Stimulated activated naive CD8-positive, alpha-beta T cell treated with anti-CD3 and anti-CD28 coated beads, Interleukin-15, Interleukin-2, amounts not matched to agents 100 U/mL and 50 U/mL, for 24 hours (primary cell): ENCODE data around the gene OR4F15.
A peak's percentile ranks its signal among the peaks of the same experiment; 100 is the strongest.
"Not testable (repeated sequence)": the region's sequence is repeated elsewhere in the genome, so short reads cannot be mapped to it uniquely, and the experiment has no call there.

Experiments
- ATAC-seq: fragments of 150-1000 bp; cut with Tn5 transposase; one replicate; pipeline ENCODE4 v1.10.0; 2021
- DNase-seq: peaks from one replicate; pipeline ENCODE4 v3.0.0; 2021

Gene OR4F15, protein sequence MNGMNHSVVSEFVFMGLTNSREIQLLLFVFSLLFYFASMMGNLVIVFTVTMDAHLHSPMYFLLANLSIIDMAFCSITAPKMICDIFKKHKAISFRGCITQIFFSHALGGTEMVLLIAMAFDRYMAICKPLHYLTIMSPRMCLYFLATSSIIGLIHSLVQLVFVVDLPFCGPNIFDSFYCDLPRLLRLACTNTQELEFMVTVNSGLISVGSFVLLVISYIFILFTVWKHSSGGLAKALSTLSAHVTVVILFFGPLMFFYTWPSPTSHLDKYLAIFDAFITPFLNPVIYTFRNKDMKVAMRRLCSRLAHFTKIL

DNA sequence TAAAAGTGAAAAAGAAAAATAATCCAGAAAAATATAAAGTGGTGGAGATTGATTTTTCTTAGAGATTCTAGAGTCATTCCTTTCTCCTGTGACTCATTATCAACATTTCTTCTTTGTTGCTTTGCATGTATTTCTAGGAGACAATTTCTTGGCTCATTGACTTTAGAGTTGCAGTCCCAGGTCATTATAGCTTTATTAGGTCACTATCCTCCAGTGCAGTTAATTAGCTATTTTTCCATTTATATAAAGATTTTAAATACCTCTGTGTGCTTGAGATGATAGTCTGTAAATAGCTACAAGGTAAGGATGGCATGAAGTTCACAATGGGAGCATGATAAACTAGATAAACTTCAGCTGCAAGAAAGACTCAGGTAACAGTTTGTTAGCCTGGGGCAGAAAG is at the start of gene OR4F15:
TSS of gene OR4F15 (plus strand) at position 301 of the 400 bp plus-strand sequence. CDS start 5,985 bp downstream, outside the sequence.
- DNase-seq (no peak), ATAC-seq (no peak)

DNA sequence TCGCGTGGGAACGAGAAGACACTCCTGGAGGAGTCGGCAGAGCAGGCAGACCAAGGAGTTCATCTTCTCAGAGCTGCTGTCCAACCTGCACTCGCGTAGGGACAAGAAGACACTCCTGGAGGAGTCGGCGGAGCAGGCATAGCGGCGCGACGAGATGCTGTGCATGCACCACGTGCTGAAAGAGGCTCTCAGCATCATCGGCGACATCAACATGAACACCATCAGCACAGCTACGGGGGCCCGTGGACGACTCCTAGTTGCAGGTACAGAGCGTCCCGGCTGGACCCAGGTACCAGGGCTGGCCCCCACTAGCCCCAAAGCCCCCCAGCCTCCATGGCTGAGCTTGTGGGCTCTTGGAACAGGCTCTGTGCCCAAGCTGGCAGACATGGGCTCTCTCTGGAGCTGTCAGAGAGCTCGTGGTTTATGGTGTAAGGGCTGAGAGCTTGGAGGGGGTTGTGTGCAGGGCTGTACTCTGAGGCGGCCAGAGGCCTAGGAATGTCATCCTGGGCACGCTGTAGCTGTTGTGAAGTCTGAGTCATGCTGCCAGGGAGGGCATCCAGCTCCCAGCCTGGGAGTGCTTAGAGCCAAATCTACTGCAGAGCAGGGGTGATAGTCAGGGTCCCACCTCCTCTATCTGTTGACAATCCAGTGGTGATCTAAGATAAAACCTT is 47.2 kb upstream of the OR4F15 start:
- not testable (repeated sequence) for ATAC-seq, DNase-seq

DNA sequence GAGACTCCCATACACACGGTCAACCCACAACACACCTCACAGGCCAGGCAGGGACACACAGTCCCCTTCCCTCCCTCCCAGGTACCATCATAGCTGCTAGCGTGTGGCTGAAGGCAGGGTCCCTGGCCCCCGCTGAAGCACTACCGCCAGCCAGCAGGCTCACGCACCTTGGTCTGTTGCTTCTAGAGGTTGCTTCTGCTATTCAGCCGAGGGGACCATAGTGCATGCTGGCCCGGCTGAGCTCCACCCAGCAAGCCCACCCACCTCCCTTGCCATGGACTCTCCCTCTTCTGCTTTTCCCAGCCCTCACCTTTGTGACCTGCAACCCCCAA is 46.7 kb upstream of the OR4F15 start:
- DNase-seq, ATAC-seq: not testable (repeated sequence)

DNA sequence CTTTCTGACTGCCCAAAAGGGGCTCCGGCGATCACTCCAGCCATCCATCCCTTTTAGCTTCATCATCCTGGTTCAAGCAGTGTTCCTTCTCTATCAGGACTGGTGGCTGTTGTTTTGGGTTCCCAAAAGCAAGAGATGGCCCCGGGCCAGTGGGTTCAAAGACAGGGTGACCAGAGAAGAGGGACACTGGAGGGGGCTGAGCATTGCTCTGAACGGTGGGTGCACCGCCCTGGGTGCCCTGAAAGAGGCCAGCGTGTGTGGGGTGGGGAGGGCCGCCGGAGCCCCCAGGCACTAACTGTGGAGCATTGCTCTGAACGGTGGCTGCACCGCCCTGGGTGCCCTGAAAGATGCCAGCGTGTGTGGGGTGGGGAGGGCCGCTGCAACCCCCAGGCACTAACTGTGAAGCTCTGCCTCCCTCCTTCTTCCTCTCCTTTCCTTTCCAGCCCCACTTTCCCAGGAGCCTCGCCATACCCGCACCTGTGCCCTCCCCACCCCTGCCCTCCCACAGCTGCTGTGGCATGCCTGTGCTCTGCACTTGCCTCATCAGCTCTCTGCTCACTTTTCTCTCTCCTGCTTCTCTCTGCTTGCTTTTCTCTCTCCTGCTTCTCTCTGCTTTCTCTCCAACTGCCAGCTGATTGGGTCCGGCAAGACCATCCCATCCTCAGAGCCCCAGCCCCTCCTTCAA is 46.1 kb upstream of the OR4F15 start:
- ATAC-seq (no peak), DNase-seq (no peak)

DNA sequence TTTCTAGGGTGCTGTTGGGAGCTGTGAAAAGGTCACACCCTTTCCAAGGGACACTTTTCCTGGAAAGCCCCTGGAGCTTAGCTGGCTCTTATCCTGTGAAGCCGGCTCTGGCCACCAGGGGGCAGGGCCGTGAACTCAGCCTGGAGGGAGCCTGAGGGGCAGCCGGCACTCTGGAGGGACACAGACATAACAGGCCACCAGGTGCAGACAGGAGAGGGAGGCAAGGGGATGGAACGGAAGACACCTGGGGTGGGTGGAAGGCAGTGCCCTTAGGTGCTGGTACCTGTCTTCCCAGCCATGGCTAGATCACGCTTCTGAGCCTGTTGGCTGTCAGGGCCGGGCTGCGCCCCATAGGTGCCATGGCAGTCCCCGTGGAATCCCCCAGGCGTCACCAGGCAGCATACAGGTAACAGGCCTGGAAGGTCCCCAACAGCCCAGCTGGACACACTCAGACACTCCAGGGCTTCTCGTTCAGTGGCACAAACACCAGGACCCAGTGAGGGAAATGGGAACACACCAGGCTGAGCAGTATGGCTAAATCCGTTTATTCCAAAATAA is 44.8 kb upstream of the OR4F15 start:
- not testable (repeated sequence) for DNase-seq, ATAC-seq

DNA sequence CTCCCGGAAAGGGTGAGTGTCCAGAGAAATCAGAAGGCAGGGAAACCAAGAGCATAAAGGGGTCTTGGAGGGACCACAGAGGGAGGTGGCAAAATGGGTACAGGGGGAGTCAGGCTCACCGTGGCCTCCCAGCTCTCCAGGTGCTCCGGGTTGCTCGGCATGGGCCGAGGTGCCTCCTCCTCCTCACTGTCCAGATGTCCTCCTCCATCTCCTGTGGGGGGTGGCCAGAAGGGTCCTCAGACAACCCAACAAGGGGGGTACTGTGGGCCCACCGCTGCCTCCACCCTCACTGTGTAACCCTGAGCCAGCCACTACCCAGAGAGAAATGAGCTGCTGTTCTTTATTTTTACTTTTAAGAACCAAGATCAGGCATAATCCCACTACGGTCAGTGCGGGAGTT is 39.1 kb upstream of the OR4F15 start:
- ATAC-seq: no peak
- no peak for DNase-seq

DNA sequence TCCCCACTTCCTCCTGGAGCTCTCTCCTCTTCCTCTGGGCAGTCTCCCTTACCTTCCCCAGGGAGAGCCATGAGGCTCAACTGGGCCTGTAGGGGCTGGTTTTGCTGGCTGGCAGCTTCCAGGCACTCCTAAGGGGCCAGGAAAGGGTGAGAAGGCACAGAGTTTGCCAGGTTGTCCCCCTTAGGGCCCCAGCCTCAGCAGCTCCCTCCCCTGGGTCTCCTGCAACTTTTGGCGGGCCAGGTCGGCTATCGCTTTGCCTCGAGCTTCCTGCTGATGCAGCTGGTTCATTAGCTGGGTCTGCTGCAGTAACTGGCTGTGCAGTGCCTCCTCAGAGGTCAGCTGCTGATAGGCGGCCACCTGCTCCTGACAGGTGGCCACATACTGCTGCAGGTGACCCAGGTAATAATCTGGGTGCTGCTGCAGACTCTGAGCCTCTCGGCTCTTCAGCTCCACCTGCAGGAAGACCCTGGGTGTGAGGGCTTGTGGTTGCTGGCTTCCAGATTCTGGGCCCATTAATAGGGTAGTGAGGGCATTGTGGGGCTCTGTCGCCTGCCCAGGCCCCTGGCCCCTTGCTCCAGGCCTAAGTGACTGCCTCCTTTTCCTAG is 38.4 kb upstream of the OR4F15 start:
- peak; percentile 7 for DNase-seq
- no peak for ATAC-seq

DNA sequence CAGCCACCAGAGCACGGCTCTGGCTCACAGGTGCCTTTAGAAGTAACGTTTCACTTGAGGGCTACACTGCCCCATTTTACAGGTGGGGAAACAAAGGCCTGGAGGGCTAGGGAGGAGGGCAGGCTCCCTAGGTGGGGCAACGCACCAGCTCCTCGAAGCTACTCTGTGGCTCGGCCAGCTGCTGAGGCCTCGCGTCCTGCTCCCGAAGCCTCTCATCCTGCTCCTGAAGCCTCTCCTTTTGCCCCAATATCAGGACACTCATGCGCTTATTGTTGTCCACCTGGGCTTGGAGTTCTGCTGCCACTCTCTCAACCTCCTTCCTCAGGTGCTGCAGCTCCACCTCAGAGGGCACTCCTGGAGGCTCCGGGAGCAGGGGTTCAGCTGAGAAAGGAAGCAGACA is 36.9 kb upstream of the OR4F15 start:
- DNase-seq (no peak), ATAC-seq (no peak)

DNA sequence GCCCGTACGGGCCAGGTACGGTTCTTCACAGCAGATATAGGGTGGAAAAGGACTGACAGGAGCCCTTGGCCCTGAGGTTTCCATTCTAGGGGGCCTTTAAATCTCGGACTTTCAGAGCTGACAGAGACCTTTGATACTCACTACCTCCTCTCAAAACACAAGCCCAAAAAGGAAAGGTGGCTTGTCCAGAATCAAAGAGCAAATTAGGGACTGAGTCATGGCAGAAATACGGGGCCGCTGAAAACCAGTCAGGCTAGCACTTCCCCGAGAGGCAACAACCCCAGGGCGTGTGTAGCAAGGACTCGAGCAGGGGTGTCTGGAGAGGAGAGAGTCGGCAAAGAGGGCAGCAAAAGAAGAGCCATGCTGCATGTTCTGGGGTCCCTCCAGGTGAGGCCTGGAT is 33.4 kb upstream of the OR4F15 start:
- DNase-seq, ATAC-seq: not testable (repeated sequence)

DNA sequence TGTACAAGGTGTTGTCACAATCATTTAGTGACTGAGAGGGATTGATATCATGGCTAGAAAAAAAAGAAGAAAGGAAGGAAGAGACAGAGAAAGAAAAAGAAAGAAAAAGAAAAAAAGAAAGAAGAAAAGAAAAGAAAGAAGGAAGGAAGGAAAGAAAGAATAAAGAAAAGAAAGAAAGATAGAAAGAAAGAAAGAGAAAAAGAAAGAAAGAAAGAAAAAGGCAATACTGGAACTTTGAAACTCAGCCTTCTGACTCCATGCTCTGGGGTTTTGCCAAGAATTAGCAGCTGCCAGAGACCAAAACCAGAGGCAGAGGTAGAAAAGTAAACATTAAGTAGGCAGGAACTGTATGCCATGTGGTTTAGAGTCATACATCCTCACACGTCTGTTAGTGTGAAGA is 31.8 kb upstream of the OR4F15 start:
- ATAC-seq, DNase-seq: not testable (repeated sequence)

DNA sequence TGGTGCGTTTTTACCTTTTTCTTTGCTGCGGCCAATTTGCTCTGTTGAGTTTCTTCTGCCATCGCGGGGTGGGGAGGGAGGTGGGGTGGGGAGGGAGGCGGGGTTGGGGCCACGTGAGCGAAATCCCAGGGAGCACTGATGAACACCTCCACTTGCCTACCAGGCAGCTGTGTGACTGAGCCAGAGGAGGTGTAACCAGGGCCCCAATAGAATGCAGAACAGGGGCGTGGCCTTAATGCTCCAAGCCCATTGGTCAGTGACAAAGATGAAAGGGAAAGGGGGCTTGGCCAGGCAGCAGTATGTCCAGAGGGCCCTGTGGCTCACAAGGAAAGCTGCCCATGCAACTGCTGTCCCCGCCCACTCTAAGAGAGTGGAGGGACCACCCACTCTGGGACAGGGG is 30.1 kb upstream of the OR4F15 start:
- ATAC-seq (no peak), DNase-seq (no peak)

DNA sequence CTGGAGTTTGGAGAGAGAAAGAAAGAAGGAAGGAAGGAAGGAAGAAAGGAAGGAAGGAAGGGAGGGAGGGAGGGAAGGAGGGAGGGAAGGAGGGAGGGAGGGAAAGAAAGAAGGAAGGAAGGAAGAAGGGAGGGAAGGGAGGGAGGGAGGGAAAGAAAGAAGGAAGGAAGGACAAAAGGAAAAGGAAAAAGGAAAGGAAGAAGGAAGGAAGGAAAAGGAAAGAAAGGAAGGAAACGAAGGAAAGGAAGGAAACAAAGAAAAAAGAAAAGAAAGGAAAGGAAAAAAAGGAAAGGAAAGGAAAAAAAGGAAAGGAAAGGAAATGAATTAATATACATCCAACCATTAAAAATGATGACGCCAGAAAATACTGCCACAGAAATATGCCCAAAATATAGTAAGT is 27.4 kb upstream of the OR4F15 start:
- ATAC-seq (no peak), DNase-seq (no peak)

DNA sequence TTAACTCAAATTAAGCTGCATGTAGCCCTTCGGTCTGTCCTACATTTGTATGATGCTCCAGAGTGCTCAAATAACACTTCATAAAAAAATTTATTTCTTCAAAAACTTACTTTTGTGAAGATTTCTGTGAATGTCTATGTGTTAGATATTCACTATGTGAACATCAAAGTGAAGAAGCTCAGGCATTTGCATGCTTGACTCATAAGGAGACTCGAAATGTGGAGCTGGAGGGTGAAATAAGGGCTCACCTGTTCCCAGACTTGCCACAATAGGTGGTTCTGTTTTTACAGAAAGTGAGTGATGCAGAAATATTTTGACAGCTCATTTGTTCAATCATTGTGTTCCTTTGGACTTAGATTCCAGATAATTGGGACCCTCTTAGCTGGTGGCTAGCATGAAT is 25.6 kb upstream of the OR4F15 start:
- not testable (repeated sequence) for DNase-seq, ATAC-seq

DNA sequence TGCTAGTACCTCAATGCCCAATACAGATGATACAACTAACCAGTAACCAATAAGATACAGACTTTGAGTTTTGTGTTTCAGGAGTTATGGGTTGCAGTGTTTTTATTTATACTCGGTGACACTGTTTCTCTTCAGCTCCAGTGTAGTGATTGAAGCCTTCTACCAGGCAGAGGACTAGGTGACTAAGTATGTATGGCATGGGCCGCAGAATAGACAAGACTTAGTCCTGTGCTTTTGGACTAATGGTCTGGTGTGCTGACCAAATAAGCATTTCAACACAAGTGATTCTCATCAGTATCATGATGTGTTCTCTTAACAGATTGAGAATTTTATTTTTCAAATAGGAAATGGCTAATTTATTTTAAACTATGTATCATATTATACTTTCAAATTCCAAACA is 24.0 kb upstream of the OR4F15 start:
- ATAC-seq, DNase-seq: not testable (repeated sequence)

DNA sequence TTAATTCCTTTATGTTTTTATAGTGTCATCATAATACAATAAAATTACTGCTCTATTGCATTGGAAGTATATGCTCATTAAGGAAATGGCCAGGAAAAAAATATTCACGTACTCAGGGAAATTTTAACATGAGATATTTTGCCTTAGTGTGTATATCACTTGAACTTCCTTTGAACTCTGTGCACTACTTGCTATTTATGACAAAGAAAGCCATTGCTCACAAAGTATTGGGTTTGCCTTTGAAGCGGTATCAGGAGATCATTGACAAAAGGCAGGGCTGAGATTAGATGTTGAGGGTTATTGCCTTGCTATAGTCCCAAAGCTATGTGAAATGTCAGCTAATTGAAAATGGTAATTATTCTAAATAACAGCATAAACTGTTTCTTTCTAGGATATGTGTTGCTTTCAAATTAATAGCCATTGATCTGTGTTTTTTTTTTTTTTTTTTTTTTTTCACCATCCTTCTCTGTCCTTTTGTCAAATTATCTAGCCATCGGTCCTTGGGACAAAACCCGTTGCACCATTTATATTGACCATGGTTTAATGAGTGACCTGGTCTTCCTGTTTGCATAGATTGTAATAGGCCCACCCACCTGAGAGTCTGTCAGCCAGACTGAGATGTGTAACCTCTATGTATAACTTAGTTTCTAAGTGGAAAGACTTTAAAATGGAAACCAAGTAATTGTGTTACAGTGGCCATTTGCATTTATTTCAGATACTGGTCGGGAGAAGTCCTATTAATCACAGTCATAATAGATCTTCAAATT is 23.3 kb upstream of the OR4F15 start:
- not testable (repeated sequence) for DNase-seq, ATAC-seq

DNA sequence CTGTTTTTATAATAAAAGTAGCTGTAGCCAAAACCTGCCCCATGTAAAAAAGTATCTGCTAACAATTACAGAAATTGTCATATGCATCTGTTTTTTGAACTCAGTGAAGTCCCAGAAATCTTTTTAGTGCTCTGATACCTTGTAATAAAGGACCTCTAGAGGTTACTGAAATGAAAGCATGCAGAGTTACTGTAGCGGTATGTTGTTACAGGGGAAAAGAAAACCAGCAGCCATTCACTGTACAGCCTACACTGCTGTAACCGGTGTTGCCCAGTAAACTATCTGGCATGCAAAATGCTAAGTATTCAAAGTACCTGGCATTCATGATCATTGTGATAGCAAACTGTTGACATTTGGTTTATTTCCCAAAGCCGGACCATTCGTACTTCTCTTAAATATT is 21.3 kb upstream of the OR4F15 start:
- not testable (repeated sequence) for ATAC-seq, DNase-seq

DNA sequence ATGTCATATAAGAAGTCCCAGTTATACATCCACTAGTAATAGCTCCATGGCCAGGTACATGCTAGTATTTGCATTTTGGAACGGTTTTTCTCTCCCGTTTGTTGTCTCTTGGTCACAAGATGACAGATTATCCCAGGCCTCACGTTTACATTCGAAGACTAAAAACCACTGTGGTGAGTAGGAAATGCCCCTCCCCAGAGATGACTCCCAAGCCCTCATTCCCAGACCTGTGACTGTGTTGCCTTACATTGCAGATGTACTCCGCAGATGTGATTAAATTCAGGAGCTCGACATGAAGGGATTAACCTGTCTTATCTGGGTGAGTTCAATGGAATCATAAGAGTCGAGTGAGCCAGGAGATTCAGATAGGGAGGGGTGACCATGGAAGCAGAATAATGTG is 18.0 kb upstream of the OR4F15 start:
- not testable (repeated sequence) for DNase-seq, ATAC-seq

DNA sequence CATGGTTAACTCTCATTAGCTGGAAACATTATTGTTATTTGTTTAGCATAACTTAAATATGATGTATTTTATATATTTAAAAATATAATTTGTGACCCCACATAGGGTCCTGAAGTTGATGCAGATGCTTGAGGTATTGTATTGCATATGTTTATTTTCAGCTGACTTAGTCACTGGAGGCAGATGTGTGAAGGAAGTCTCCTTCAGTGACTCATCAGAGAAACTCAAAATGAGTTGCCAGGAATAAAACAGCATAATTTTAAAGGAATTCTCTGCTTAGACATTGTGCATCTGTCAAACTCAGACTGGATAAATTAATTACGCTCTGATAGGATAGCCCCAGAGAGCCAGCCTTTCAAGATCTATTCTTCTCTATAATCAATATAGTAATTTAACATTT is 16.5 kb upstream of the OR4F15 start:
- ATAC-seq: no peak
- DNase-seq: no peak

DNA sequence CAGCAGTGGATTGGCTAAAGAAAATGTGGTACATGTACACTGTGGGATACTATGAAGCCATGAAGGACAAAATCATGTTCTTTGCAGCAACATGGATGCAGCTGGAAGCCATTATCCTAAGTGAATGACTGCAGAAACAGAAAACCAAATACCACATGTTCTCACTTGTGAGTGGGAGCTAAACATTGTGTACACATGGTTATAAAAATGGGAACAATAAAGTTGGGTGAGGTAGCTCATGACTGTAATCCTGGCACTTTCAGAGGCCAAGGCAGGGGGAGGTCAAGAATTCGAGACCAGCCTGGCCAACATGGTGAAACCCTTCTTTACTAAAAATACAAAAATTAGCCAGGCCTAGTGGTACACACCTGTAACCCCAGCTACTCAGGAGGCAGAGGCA is 12.3 kb upstream of the OR4F15 start:
- DNase-seq (no peak), ATAC-seq (no peak)

DNA sequence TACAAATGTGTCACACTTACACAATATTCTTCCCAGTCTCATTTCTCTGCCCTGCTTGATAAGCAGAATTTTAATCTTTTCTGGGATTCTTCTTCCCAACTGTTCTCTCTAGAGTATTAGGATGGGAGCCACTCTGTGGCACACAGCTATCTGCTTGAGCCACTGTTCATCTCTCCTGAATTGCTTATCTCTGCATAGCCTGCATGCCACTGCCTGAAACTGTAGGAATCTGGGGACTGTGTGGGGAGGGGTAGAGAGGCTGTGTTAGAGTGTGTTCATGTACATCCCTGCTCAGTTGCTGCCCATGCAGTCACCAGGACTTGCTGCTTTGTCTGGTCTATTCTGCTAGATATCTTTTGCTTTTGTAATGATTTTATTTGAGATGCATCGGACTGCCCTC is 11.0 kb upstream of the OR4F15 start:
- no peak for DNase-seq
- ATAC-seq: no peak

DNA sequence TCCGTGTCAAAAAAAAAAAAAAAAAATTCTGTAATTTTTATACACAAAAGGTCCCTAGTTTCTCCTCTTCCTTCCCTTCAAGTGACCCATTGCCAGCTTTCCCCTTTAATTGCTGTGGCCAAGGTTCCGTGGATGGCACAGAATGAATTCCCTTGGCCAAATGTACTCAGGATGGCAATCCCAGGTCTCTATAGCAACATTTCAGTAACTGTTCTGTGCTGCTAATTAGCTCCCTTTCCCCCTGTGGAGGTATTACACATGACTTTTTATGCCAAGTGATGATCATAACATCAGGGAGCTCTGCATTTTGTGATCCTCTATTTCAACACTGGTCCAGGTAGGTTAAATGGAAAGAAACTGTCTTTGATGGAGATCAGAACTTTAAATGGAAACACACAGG is 8.8 kb upstream of the OR4F15 start, which contains the start of gene OR4F6:
TSS of gene OR4F6 (plus strand) at position 301 of the 400 bp plus-strand sequence. CDS start 2,211 bp downstream, outside the sequence.
- ATAC-seq (no peak), DNase-seq (no peak)

DNA sequence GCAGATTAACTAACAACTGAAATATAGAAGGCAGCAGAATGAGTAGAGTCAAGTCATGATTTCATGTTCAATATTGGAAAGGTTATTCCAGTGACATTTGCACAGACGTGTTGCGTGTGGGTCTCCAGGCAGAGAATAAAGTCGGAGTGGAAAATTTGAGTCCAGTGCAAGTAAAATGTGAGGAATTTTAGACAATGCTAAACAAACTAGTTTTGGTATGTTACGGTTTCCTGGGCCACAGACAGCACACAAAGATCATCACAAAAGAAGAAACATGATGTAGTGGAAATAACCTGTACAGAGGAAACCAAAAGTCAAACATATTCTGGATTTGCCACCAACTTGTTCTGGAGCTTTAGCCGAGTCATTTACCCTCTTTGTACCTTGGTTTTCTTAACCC is 8.3 kb upstream of the OR4F15 start:
- ATAC-seq (no peak), DNase-seq (no peak)
